CD4-positive, alpha-beta T cell treated with Interleukin-6 for 4 hours (primary cell): ENCODE data around the gene LMTK2.

Experiments
- DNase-seq: peaks from one replicate; pipeline ENCODE4 v3.0.0-alpha.2; 2020; ENCODE audit warnings: mixed read lengths

LMTK2 gene

GRCh38 chr7:98222533-98223195 lies 116.0 kb downstream of the LMTK2 start:
- no peak for DNase-seq

GRCh38 chr7:98223351-98223897 lies 116.8 kb downstream of the LMTK2 start:
- no peak for DNase-seq

GRCh38 chr7:98223898-98224700 lies 117.4 kb downstream of the LMTK2 start:
- no peak for DNase-seq

GRCh38 chr7:98224701-98225181 lies 118.1 kb downstream of the LMTK2 start:
- no peak for DNase-seq

- DNase-seq: no peak
Measured at GRCh38 chr7:98225913-98226614, 119.4 kb downstream of the LMTK2 start.

GRCh38 chr7:98227939-98228338 lies 121.3 kb downstream of the LMTK2 start:
- DNase-seq: no peak

GRCh38 chr7:98228801-98229200 lies 122.1 kb downstream of the LMTK2 start:
- no peak for DNase-seq

- DNase-seq: no peak
Measured at GRCh38 chr7:98229441-98229840, 122.8 kb downstream of the LMTK2 start.

GRCh38 chr7:98229991-98230745 lies 123.5 kb downstream of the LMTK2 start:
- no peak for DNase-seq

GRCh38 chr7:98230746-98231471 lies 124.2 kb downstream of the LMTK2 start:
- DNase-seq: no peak

GRCh38 chr7:98231493-98232262 lies 125.0 kb downstream of the LMTK2 start:
- DNase-seq: no peak

GRCh38 chr7:98232263-98232585 lies 125.6 kb downstream of the LMTK2 start:
- no peak for DNase-seq

GRCh38 chr7:98232799-98233198 lies 126.1 kb downstream of the LMTK2 start:
- DNase-seq: no peak

- no peak for DNase-seq
Measured at GRCh38 chr7:98233219-98234070, 126.8 kb downstream of the LMTK2 start.

GRCh38 chr7:98234429-98235147 lies 127.9 kb downstream of the LMTK2 start:
- no peak for DNase-seq

GRCh38 chr7:98235901-98236300 lies 129.2 kb downstream of the LMTK2 start:
- DNase-seq: no peak

GRCh38 chr7:98236355-98237185 lies 129.9 kb downstream of the LMTK2 start:
- DNase-seq: no peak

- DNase-seq: no peak
Measured at GRCh38 chr7:98238076-98238475, 131.4 kb downstream of the LMTK2 start.

- no peak for DNase-seq
Measured at GRCh38 chr7:98238976-98239375, 132.3 kb downstream of the LMTK2 start.
